Measurements from ENCODE around the gene CDON. TPM values are rescaled to one million over a fixed set of nuclear protein-coding genes. Genes with fewer than 3 reads are reported as not detected.

Gene CDON
- total and polyA plus RNA-seq, 2 donors (not counting 1 experiment from before 2014, with no cell fraction given): 0.01 TPM; not detected in 1

DNA sequence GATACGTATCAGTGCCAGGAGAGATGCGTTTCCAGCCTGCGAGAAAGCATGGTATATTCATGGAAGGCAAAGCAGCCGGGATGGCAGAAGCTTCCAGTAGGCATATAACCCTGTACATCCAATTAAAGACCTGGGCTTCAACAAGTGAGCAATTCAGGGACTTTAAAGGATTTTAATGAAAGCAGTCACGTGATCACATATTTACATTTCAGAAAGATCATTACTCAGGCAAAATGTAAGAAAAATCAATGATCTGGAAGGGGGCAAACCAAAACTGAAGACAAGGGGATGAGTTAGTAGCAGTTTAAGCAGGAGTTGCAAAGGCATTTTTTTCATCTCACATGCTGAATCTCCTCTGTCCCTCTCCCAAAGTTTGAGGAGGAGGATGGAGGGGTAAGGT, 7.8 kb downstream of the CDON start:
- no peaks in the 10 kb centered on the region for H3K79me2 ChIP-seq (ENCODE audit: control insufficient read depth, insufficient read depth, low read length)
- Mint-ChIP-seq H3K27me3 (peaks cover 43% of the 10 kb centered on the region), H3K4me1 (no peaks in the 10 kb centered on the region), H3K27ac (no peak overlapping the region), H3K4me3 (no peak overlapping the region), H3K9me3 (ENCODE audit: insufficient read depth) (no peaks in the 10 kb centered on the region)
- H3K4me2 ChIP-seq (replicated peaks; ENCODE audit: low read depth, low read length, poor library complexity, severe bottlenecking): no peak overlapping the region
- WGBS (ENCODE audit: insufficient coverage): 95% methylated on average over 4 of the region's 5 CpGs
- no peaks in the 10 kb centered on the region for H3K9me3 ChIP-seq (ENCODE audit: control extremely low read depth in 1 of 3, control insufficient read depth in 2 of 3, insufficient read depth in 1 of 3, low read length in 2 of 3)
- DNase-seq (no peak), ATAC-seq (ENCODE audit: low read depth) (no peak)
- no peak overlapping the region for H3K4me3 ChIP-seq (ENCODE audit: control extremely low read depth in 1 of 5, extremely low read depth in 1 of 5, insufficient read depth in 1 of 5, low read depth in 2 of 5, low read length in 4 of 5)
- H2AFZ ChIP-seq (ENCODE audit: insufficient read depth, low read depth, low read length, poor library complexity, severe bottlenecking): no peak overlapping the region
- ChIA-PET POLR2A (no interaction called here), CTCF (no interaction called here)
- H3K4me1 ChIP-seq (ENCODE audit: control insufficient read depth in 2 of 2, insufficient read depth in 2 of 2, low read length in 2 of 2): no peaks in the 10 kb centered on the region
- no peak overlapping the region for H3K9ac ChIP-seq (ENCODE audit: low read length)
- no peaks in the 10 kb centered on the region for H3K36me3 ChIP-seq (replicated peaks in 1 of 2; ENCODE audit: control extremely low read depth in 1 of 2, control insufficient read depth in 1 of 2, extremely low read depth in 1 of 2, insufficient read depth in 2 of 2, low read length in 1 of 2)
- TF ChIP-seq EZH2 (IDR thresholded peaks at IDR 0.05; ENCODE audit: borderline replicate concordance, insufficient read depth, low read depth, low read length, poor library complexity, severe bottlenecking): no peak
- TF ChIP-seq, protein P1, sequence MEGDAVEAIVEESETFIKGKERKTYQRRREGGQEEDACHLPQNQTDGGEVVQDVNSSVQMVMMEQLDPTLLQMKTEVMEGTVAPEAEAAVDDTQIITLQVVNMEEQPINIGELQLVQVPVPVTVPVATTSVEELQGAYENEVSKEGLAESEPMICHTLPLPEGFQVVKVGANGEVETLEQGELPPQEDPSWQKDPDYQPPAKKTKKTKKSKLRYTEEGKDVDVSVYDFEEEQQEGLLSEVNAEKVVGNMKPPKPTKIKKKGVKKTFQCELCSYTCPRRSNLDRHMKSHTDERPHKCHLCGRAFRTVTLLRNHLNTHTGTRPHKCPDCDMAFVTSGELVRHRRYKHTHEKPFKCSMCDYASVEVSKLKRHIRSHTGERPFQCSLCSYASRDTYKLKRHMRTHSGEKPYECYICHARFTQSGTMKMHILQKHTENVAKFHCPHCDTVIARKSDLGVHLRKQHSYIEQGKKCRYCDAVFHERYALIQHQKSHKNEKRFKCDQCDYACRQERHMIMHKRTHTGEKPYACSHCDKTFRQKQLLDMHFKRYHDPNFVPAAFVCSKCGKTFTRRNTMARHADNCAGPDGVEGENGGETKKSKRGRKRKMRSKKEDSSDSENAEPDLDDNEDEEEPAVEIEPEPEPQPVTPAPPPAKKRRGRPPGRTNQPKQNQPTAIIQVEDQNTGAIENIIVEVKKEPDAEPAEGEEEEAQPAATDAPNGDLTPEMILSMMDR (IDR thresholded peaks at IDR 0.05): no peak
- H4K20me1 ChIP-seq (ENCODE audit: control insufficient read depth, insufficient read depth, low read length, poor library complexity, severe bottlenecking): no peaks in the 10 kb centered on the region
- intact Hi-C loops (cut with micrococcal nuclease): no loop called here
- H3K27ac ChIP-seq (ENCODE audit: low read length in 2 of 2): no peak overlapping the region
- peaks cover 0 to 14% (median 8%) of the 10 kb centered on the region in 4 experiments for H3K27me3 ChIP-seq (replicated peaks in 1 of 4; ENCODE audit: control extremely low read depth in 1 of 4, control insufficient read depth in 3 of 4, insufficient read depth in 4 of 4, low read length in 3 of 4)

DNA sequence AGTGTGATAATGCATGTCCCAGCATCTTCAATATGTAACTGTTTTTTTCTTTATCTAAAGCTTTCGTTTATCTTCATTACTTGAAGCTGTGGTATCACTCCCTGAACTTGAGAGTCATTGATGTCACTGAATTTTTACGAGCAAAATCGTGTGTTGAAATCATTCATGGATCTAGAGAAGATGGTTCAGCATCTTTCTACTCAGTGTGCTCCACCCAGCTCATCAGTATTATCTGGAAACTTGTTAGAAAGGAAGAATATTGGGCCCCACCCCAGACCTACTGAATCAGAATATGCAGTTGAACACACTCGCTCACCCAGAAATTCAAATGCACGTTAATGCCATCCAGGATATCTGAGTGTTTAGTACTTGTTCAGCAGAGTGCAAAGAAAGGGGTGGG, 8.3 kb downstream of the CDON start:
- no peaks in the 10 kb centered on the region for H3K4me1 Mint-ChIP-seq
- H3K4me3 ChIP-seq (ENCODE audit: control extremely low read depth in 1 of 5, extremely low read depth in 1 of 5, insufficient read depth in 1 of 5, low read depth in 2 of 5, low read length in 4 of 5): no peak overlapping the region
- no peak overlapping the region for H3K4me2 ChIP-seq (replicated peaks; ENCODE audit: low read depth, low read length, poor library complexity, severe bottlenecking)
- H3K36me3 ChIP-seq (replicated peaks in 1 of 2; ENCODE audit: control extremely low read depth in 1 of 2, control insufficient read depth in 1 of 2, extremely low read depth in 1 of 2, insufficient read depth in 2 of 2, low read length in 1 of 2): no peaks in the 10 kb centered on the region
- no peak for ATAC-seq (ENCODE audit: low read depth)
- CTCF ChIA-PET: no interaction called here
- H3K27ac ChIP-seq (ENCODE audit: low read length in 2 of 2): no peak overlapping the region
- no peak overlapping the region for H3K4me3 Mint-ChIP-seq
- 100% methylated on average over 1 of the region's 5 CpGs for WGBS (ENCODE audit: insufficient coverage)
- intact Hi-C loops (cut with micrococcal nuclease): no loop called here
- H3K9me3 Mint-ChIP-seq (ENCODE audit: insufficient read depth): no peaks in the 10 kb centered on the region
- TF ChIP-seq, protein P1 (IDR thresholded peaks at IDR 0.05): no peak
- no peak for TF ChIP-seq EZH2 (IDR thresholded peaks at IDR 0.05; ENCODE audit: borderline replicate concordance, insufficient read depth, low read depth, low read length, poor library complexity, severe bottlenecking)
- H4K20me1 ChIP-seq (ENCODE audit: control insufficient read depth, insufficient read depth, low read length, poor library complexity, severe bottlenecking): no peaks in the 10 kb centered on the region
- no peak overlapping the region for H2AFZ ChIP-seq (ENCODE audit: insufficient read depth, low read depth, low read length, poor library complexity, severe bottlenecking)
- DNase-seq: no peak
- no peak overlapping the region for H3K9ac ChIP-seq (ENCODE audit: low read length)
- H3K79me2 ChIP-seq (ENCODE audit: control insufficient read depth, insufficient read depth, low read length): no peaks in the 10 kb centered on the region
- H3K27me3 Mint-ChIP-seq: peaks cover 43% of the 10 kb centered on the region
- POLR2A ChIA-PET: no interaction called here
- H3K27ac Mint-ChIP-seq: no peak overlapping the region
- no peaks in the 10 kb centered on the region for H3K4me1 ChIP-seq (ENCODE audit: control insufficient read depth in 2 of 2, insufficient read depth in 2 of 2, low read length in 2 of 2)
- no peaks in the 10 kb centered on the region for H3K9me3 ChIP-seq (ENCODE audit: control extremely low read depth in 1 of 3, control insufficient read depth in 2 of 3, insufficient read depth in 1 of 3, low read length in 2 of 3)
- peaks cover 0 to 14% (median 8%) of the 10 kb centered on the region in 4 experiments for H3K27me3 ChIP-seq (replicated peaks in 1 of 4; ENCODE audit: control extremely low read depth in 1 of 4, control insufficient read depth in 3 of 4, insufficient read depth in 4 of 4, low read length in 3 of 4)
